Cardiac muscle cell (in vitro differentiated cells and primary cell): ENCODE results near the gene RSPO4. TPM values are rescaled to one million over a fixed set of nuclear protein-coding genes. Genes with fewer than 3 reads are reported as not detected.

Experiments
- DNase-seq, 2 donors: peaks; one replicate each; pipeline versions ENCODE4 v3.0.0 to v3.0.0-alpha.2; 2010 to 2017; ENCODE audit warnings: low read depth in 1 of 2, low spot score in 1 of 2
- H3K27ac ChIP-seq: fragments of 200-600 bp; sonication (generic); 2 replicates; pipeline ENCODE4 v1.5.1; 2016
- H3K27me3 ChIP-seq: fragments of 200-600 bp; sonication (generic); 2 replicates; pipeline ENCODE4 v1.6.0; 2016; ENCODE audit warnings: control low read depth
- H3K36me3 ChIP-seq: fragments of 200-600 bp; sonication (generic); 2 replicates; pipeline ENCODE4 v1.5.1; 2016; ENCODE audit warnings: control low read depth
- H3K4me1 ChIP-seq: fragments of 200-600 bp; sonication (generic); 2 replicates; pipeline ENCODE4 v1.8.1; 2017; ENCODE audit warnings: low read depth, mild to moderate bottlenecking, mixed run types
- H3K4me3 ChIP-seq: fragments of 200-600 bp; sonication (generic); 2 replicates; pipeline ENCODE4 v1.5.1; 2016; ENCODE audit warnings: mild to moderate bottlenecking
- H3K9me3 ChIP-seq: fragments of 200-600 bp; sonication (generic); 2 replicates; pipeline ENCODE4 v1.5.1; 2017; ENCODE audit warnings: low read depth, mild to moderate bottlenecking, control low read depth
- polyA plus RNA-seq: library from polyadenylated mRNA; unstranded; fragments of >200 nt; fragmentation: Nextera tagmentation; extraction: Ambion mirVana; gene quantifications from 2 replicates; pipeline ENCODE4 v1.2.1, GENCODE V29; 2016
- total RNA-seq: library from RNA; depleted of rRNA; stranded (reverse); fragments of >200 nt; gene quantifications from 2 replicates; pipeline ENCODE4 v1.2.3, GENCODE V29; 2016
- TF ChIP-seq, protein P1 (sequence below): IDR thresholded peaks from 2 replicates; pipeline ENCODE4 v1.5.1; 2012; ENCODE audit warnings: low read depth, mild to moderate bottlenecking, low read length

Gene RSPO4
- total RNA-seq (2.1 and 8.1 TPM in 2 replicates), polyA plus RNA-seq (7.6 and 8.4 TPM in 2 replicates)

DNA sequence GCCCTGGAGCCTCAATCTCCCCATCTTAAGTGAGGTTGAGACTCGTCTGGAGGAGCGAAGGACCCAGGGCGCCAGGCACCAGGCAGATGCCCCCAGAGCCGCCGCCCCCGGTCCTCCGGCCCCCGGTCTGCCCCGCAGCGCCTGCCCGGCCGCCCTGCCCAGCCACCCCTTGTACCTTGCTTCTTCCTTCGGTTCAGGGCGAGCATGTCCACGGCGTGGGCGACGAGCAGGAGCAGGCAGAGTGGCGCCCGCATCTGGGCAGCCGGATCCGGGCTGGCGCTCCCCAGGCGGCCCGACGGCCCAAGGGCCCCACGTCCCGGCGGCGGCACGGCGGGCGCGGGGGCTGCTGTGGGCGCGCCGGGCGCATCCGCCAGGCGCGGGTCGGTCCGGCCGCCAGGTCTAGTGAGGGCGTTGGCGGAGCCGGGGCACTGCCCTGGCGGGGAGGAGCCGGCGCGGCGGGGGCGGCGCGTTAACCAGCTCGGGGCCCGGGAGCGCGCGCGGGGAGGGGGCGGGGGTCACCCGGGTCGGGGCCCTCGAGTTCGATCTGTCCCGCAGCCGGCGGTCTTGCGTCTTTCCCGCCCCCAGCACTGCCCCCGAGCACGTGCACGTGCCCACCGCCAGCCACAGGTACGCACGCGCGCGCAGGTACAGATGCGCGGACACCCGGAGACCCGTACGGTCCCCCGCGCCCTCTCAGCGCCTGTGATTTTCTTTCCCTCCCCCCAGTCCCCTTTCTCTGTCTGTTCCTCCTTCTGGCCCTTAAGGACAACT, at the start of gene RSPO4:
Gene RSPO4, minus strand, starts transcription at position 401 of the 771 bp plus-strand sequence. Its CDS starts 147 bp downstream, at position 254.
- Histone ChIP-seq H3K4me3 (peak within 1 kb of the TSS; percentile 29), H3K27me3 (peaks cover 13% of the 10 kb centered on the region), H3K4me1 (peaks cover 3% of the 10 kb centered on the region), H3K9me3 (no peaks in the 10 kb centered on the region), H3K27ac (peak within 1 kb of the TSS; percentile 4), H3K36me3 (no peaks in the 10 kb centered on the region)
- TF ChIP-seq, protein P1, sequence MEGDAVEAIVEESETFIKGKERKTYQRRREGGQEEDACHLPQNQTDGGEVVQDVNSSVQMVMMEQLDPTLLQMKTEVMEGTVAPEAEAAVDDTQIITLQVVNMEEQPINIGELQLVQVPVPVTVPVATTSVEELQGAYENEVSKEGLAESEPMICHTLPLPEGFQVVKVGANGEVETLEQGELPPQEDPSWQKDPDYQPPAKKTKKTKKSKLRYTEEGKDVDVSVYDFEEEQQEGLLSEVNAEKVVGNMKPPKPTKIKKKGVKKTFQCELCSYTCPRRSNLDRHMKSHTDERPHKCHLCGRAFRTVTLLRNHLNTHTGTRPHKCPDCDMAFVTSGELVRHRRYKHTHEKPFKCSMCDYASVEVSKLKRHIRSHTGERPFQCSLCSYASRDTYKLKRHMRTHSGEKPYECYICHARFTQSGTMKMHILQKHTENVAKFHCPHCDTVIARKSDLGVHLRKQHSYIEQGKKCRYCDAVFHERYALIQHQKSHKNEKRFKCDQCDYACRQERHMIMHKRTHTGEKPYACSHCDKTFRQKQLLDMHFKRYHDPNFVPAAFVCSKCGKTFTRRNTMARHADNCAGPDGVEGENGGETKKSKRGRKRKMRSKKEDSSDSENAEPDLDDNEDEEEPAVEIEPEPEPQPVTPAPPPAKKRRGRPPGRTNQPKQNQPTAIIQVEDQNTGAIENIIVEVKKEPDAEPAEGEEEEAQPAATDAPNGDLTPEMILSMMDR: no peak
- peak in 1 of 2 donors; percentile 43 for DNase-seq

DNA sequence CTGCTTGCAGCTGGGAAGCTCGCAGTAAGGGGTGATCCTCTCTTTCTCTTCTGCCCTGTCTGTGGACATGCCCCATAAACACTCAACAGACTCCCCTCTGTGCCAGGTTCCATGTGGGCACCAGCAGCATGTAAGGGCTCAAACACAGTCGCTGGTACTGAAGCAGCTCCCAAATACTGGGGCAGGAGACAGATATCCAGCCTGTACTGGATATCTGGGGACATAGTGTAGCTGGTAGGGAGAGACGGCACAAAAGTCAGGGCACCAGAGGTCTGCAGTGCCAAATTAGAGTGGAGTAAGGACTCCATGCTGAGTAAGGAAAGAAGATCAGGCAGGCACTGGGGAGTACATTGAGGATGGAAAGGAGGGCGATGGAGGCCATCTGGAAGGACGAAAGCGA, 48.3 kb upstream of the RSPO4 start:
- DNase-seq: no peak
- Histone ChIP-seq H3K4me3 (no peak overlapping the region), H3K36me3 (no peaks in the 10 kb centered on the region), H3K27me3 (no peaks in the 10 kb centered on the region), H3K27ac (no peak overlapping the region), H3K4me1 (no peaks in the 10 kb centered on the region), H3K9me3 (no peaks in the 10 kb centered on the region)
- TF ChIP-seq, protein P1: no peak

DNA sequence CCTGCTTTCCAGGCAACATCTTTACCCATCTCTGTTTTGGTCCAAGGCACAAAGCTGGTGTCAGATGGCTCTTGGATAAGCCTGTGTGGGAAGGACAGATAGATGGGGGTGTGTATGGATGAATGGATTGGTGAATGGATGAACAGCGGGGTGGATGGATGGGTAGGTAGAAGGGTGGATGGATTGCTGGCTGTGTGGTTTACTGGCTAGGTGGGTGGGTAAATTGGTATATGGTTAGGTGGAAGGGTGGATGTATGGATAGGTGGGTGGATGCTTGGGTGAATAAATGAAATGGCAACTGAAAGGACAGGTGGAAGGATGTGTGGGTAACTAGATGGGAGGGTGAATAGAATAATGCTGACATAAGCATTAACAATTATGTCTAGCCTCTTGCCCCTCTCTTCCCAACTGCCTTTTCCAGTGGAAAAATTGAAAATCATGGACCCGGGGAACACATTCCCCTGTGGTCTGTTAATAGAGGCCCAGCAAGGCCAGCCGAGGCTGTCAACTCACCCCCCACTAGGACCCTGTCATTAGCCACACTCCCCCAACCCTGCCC, 43.8 kb upstream of the RSPO4 start:
- Histone ChIP-seq H3K4me1 (no peaks in the 10 kb centered on the region), H3K27ac (no peak overlapping the region), H3K9me3 (no peaks in the 10 kb centered on the region), H3K4me3 (no peak overlapping the region), H3K27me3 (no peaks in the 10 kb centered on the region), H3K36me3 (no peaks in the 10 kb centered on the region)
- no peak for DNase-seq
- TF ChIP-seq, protein P1: no peak

GRCh38 chr20:1041845-1042390, 39.8 kb upstream of the RSPO4 start:
- Histone ChIP-seq H3K4me1 (no peaks in the 10 kb centered on the region), H3K4me3 (no peak overlapping the region), H3K27ac (no peak overlapping the region), H3K27me3 (no peaks in the 10 kb centered on the region), H3K36me3 (no peaks in the 10 kb centered on the region), H3K9me3 (no peaks in the 10 kb centered on the region)
- no peak for DNase-seq
- TF ChIP-seq, protein P1: no peak

- Histone ChIP-seq H3K27me3 (no peaks in the 10 kb centered on the region), H3K36me3 (no peaks in the 10 kb centered on the region), H3K4me3 (no peak overlapping the region), H3K27ac (no peak overlapping the region), H3K9me3 (no peaks in the 10 kb centered on the region), H3K4me1 (no peaks in the 10 kb centered on the region)
- TF ChIP-seq, protein P1: no peak
- no peak for DNase-seq
Measured at GRCh38 chr20:1038205-1038604, 36.1 kb upstream of the RSPO4 start.
